K562 (cell line): Measurements from ENCODE around the gene MMP19.

ENCODE experiments used
- XRCC3 ChIP-seq: fragments of 450-650 bp; IDR thresholded peaks from 2 replicates; pipeline ENCODE4 v1.6.1; 2017; ENCODE audit warnings: mild to moderate bottlenecking, moderate library complexity
- TF ChIP-seq, protein P1 (sequence below): sonication (generic); formaldehyde crosslinking; IDR thresholded peaks from 2 replicates; pipeline ENCODE4 v1.8.1; 2023; ENCODE audit warnings: mild to moderate bottlenecking, missing genetic modification reagents
- TF ChIP-seq, protein P2 (sequence below): fragments of 250-450 bp; sonication (Bioruptor Pico); IDR thresholded peaks from 2 replicates; pipeline ENCODE4 v1.5.0; 2020; ENCODE audit warnings: mild to moderate bottlenecking, borderline replicate concordance

DNA sequence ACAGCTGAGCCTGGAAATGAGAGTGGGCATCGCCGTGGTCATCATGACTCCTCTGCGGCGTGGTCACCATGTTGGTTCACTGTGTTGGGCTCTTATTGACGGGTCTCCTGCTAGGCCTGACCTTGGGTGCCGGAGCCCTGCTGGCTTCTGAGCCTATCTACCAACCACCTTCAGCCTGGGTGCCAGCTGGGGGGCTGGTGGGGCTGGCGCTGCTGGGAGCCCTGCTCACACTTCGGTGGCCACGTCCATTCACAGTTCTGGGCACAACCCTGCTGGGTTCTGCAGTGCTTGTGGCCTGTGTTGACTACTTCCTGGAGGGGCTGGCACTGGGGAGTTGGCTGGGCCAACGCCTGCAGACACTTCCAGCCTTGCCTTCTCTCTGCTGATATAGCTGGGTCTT, 9.7 kb downstream of the MMP19 start:
- TF ChIP-seq, protein P1, sequence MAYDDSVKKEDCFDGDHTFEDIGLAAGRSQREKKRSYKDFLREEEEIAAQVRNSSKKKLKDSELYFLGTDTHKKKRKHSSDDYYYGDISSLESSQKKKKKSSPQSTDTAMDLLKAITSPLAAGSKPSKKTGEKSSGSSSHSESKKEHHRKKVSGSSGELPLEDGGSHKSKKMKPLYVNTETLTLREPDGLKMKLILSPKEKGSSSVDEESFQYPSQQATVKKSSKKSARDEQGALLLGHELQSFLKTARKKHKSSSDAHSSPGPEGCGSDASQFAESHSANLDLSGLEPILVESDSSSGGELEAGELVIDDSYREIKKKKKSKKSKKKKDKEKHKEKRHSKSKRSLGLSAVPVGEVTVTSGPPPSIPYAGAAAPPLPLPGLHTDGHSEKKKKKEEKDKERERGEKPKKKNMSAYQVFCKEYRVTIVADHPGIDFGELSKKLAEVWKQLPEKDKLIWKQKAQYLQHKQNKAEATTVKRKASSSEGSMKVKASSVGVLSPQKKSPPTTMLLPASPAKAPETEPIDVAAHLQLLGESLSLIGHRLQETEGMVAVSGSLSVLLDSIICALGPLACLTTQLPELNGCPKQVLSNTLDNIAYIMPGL: no peak
- TF ChIP-seq XRCC3: no peak
- TF ChIP-seq, protein P2, sequence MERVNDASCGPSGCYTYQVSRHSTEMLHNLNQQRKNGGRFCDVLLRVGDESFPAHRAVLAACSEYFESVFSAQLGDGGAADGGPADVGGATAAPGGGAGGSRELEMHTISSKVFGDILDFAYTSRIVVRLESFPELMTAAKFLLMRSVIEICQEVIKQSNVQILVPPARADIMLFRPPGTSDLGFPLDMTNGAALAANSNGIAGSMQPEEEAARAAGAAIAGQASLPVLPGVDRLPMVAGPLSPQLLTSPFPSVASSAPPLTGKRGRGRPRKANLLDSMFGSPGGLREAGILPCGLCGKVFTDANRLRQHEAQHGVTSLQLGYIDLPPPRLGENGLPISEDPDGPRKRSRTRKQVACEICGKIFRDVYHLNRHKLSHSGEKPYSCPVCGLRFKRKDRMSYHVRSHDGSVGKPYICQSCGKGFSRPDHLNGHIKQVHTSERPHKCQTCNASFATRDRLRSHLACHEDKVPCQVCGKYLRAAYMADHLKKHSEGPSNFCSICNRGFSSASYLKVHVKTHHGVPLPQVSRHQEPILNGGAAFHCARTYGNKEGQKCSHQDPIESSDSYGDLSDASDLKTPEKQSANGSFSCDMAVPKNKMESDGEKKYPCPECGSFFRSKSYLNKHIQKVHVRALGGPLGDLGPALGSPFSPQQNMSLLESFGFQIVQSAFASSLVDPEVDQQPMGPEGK: no peak
